GM19438 (cell line): ENCODE measurements around the gene GALC.
"Not testable (repeated sequence)": the region's sequence is repeated elsewhere in the genome, so short reads cannot be mapped to it uniquely, and the experiment has no call there.

Experiments
- ATAC-seq: cut with Tn5 transposase; IDR thresholded peaks from one replicate; pipeline ENCODE4 v1.9.1; 2021; ENCODE audit warnings: low read depth; ENCODE audit not compliant: unreplicated experiment

The GALC gene

GRCh38 chr14:87992718-87993628, at the start of gene GALC:
Gene GALC (minus strand): TSS chr14:87993182. CDS start chr14:87993164, 18 bp downstream.
- ATAC-seq, result peak; percentile 83

- ATAC-seq, result no peak
Observed at GRCh38 chr14:88040146-88040545, 47.2 kb upstream of the GALC start.

GRCh38 chr14:88039197-88039596, 46.2 kb upstream of the GALC start:
- no peak for ATAC-seq

GRCh38 chr14:88037325-88037724, 44.3 kb upstream of the GALC start:
- ATAC-seq, result no peak

- no peak for ATAC-seq
Observed at GRCh38 chr14:88036422-88036821, 43.4 kb upstream of the GALC start.

GRCh38 chr14:88034076-88034475, 41.1 kb upstream of the GALC start:
- no peak for ATAC-seq

- ATAC-seq, result no peak
Observed at GRCh38 chr14:88032373-88032772, 39.4 kb upstream of the GALC start.

- ATAC-seq, result no peak
Observed at GRCh38 chr14:88030892-88031291, 37.9 kb upstream of the GALC start.

- no peak for ATAC-seq
Observed at GRCh38 chr14:88030079-88030478, 37.1 kb upstream of the GALC start.

- no peak for ATAC-seq
Observed at GRCh38 chr14:88029500-88029899, 36.5 kb upstream of the GALC start.

- no peak for ATAC-seq
Observed at GRCh38 chr14:88026890-88027289, 33.9 kb upstream of the GALC start.

- ATAC-seq, result no peak
Observed at GRCh38 chr14:88025313-88025712, 32.3 kb upstream of the GALC start.

- ATAC-seq, result not testable (repeated sequence)
Observed at GRCh38 chr14:88024252-88025086, 31.5 kb upstream of the GALC start.

- no peak for ATAC-seq
Observed at GRCh38 chr14:88023658-88024187, 30.7 kb upstream of the GALC start.

- ATAC-seq, result no peak
Observed at GRCh38 chr14:88017535-88017934, 24.6 kb upstream of the GALC start.

- no peak for ATAC-seq
Observed at GRCh38 chr14:88016768-88017167, 23.8 kb upstream of the GALC start.

- ATAC-seq, result peak; percentile 97
Observed at GRCh38 chr14:88013750-88014349, 20.9 kb upstream of the GALC start.

- no peak for ATAC-seq
Observed at GRCh38 chr14:88012495-88012894, 19.5 kb upstream of the GALC start.

GRCh38 chr14:88010331-88010730, 17.3 kb upstream of the GALC start:
- ATAC-seq, result no peak

- ATAC-seq, result no peak
Observed at GRCh38 chr14:88009486-88009885, 16.5 kb upstream of the GALC start.
